ENCODE results near the gene CTSC.

- no peak for TF ChIP-seq CTCF (IDR thresholded peaks at IDR 0.05)
- TF ChIP-seq REST (IDR thresholded peaks at IDR 0.05; ENCODE audit: insufficient read depth in 1 of 2, low read depth in 2 of 2, low read length in 1 of 2): no peak
- no peak for TF ChIP-seq POLR2AphosphoS5 (IDR thresholded peaks at IDR 0.05; ENCODE audit: low read depth, low read length)
These were observed 2.9 kb upstream of the CTSC start for GRCh38 chr11:88340366-88340935.
